ENCODE results near the gene ZBED5.
"Not testable (repeated sequence)": the region's sequence is repeated elsewhere in the genome, so short reads cannot be mapped to it uniquely, and the experiment has no call there.

ZBED5 gene

GRCh38 chr11:10893714-10894151 lies 35.9 kb upstream of the ZBED5 start:
- H3K9ac ChIP-seq (ENCODE audit: low read length): no peak overlapping the region
- H3K4me3 ChIP-seq (ENCODE audit: low read length): no peak overlapping the region
- no peaks in the 10 kb centered on the region for H3K27me3 ChIP-seq (ENCODE audit: control insufficient read depth, insufficient read depth, low read length)
- H3K36me3 ChIP-seq (ENCODE audit: control insufficient read depth, insufficient read depth, low read length): no peaks in the 10 kb centered on the region
- H3K27ac ChIP-seq (ENCODE audit: low read depth, low read length): no peak overlapping the region
- H3K4me1 ChIP-seq (ENCODE audit: control insufficient read depth, insufficient read depth, low read length): peaks cover 12% of the 10 kb centered on the region

DNA sequence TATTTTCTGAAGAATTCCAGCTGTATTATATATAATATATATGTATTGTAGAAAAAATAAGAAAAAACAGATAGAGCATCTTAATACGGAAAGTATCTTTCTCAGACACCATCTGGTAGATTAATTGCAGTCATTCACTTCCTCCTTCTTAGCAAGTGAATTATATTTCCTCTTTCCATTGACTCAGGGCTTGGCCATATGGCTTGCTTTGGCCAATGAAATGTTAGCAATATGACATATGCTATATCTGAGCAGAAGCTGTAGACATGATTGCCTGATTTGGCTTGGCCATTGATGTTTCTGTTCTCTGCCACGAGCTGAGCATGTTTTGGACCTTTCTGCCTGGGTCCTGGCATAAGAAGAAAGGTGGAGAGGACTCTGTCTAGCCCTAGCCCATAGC lies 34.4 kb upstream of the ZBED5 start:
- Histone ChIP-seq H3K4me3 (ENCODE audit: low read length) (no peak overlapping the region), H3K27ac (ENCODE audit: low read depth, low read length) (no peak overlapping the region), H3K36me3 (ENCODE audit: control insufficient read depth, insufficient read depth, low read length) (no peaks in the 10 kb centered on the region), H3K27me3 (ENCODE audit: control insufficient read depth, insufficient read depth, low read length) (no peaks in the 10 kb centered on the region), H3K4me1 (ENCODE audit: control insufficient read depth, insufficient read depth, low read length) (peaks cover 7% of the 10 kb centered on the region), H3K9ac (ENCODE audit: low read length) (no peak overlapping the region)

DNA sequence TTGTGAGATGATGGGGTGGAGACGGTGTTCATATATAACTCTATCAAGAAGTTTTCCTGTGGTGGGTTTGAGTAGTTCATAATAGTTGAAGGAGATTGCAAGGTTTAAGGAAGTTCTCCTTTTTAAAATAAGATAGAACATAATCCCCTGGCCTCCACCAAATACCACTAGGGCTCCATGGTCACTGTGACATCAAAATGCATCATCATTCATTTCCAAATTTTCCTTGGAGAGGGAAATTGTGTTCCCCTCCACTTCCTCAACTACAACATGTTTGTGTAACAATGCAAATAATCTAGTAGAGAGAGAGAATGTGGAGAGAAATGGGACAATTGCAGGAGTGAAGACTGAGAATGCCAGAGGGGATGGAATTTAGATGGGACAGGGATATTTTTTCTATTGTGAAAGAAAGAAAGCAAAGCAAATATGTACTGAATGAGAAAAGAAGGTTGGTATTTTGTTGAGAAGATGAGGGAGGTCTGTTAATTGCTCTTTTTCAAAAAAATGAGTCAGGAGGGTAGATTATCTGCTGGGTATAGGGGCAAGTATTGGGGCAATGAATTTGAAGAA lies 33.4 kb upstream of the ZBED5 start:
- H3K4me1 ChIP-seq (ENCODE audit: control insufficient read depth, insufficient read depth, low read length): peaks cover 13% of the 10 kb centered on the region
- no peak overlapping the region for H3K9ac ChIP-seq (ENCODE audit: low read length)
- H3K4me3 ChIP-seq (ENCODE audit: low read length): no peak overlapping the region
- H3K36me3 ChIP-seq (ENCODE audit: control insufficient read depth, insufficient read depth, low read length): no peaks in the 10 kb centered on the region
- no peaks in the 10 kb centered on the region for H3K27me3 ChIP-seq (ENCODE audit: control insufficient read depth, insufficient read depth, low read length)
- H3K27ac ChIP-seq (ENCODE audit: low read depth, low read length): no peak overlapping the region

GRCh38 chr11:10890083-10890482 lies 32.2 kb upstream of the ZBED5 start:
- H3K36me3 ChIP-seq (ENCODE audit: control insufficient read depth, insufficient read depth, low read length); H3K4me3 ChIP-seq (ENCODE audit: low read length); H3K27ac ChIP-seq (ENCODE audit: low read depth, low read length); H3K9ac ChIP-seq (ENCODE audit: low read length); H3K27me3 ChIP-seq (ENCODE audit: control insufficient read depth, insufficient read depth, low read length): not testable (repeated sequence)
- H3K4me1 ChIP-seq (ENCODE audit: control insufficient read depth, insufficient read depth, low read length): peaks cover 20% of the 10 kb centered on the region

DNA sequence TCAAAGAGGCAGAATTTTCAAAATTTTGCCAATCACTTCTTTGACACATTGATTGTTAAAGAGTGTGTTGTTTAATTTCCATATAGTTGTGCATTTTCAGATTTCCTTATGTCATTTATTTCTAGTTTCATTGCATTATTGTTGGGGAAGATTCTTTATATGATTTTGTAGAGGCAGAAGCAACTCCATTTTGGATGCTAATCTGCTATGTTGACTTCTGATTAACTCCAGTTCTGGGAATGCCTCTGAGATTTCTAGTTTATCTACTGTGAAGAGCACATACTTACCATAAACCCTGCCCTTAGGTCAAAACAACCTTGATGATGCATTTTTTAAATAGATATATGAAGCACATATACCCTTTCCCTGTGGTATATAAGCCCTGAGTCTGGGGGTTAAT lies 29.5 kb upstream of the ZBED5 start:
- H3K4me3 ChIP-seq (ENCODE audit: low read length): no peak overlapping the region
- peaks cover 13% of the 10 kb centered on the region for H3K4me1 ChIP-seq (ENCODE audit: control insufficient read depth, insufficient read depth, low read length)
- no peak overlapping the region for H3K9ac ChIP-seq (ENCODE audit: low read length)
- H3K36me3 ChIP-seq (ENCODE audit: control insufficient read depth, insufficient read depth, low read length): no peaks in the 10 kb centered on the region
- H3K27ac ChIP-seq (ENCODE audit: low read depth, low read length): peak overlapping the region; percentile 21
- no peaks in the 10 kb centered on the region for H3K27me3 ChIP-seq (ENCODE audit: control insufficient read depth, insufficient read depth, low read length)

DNA sequence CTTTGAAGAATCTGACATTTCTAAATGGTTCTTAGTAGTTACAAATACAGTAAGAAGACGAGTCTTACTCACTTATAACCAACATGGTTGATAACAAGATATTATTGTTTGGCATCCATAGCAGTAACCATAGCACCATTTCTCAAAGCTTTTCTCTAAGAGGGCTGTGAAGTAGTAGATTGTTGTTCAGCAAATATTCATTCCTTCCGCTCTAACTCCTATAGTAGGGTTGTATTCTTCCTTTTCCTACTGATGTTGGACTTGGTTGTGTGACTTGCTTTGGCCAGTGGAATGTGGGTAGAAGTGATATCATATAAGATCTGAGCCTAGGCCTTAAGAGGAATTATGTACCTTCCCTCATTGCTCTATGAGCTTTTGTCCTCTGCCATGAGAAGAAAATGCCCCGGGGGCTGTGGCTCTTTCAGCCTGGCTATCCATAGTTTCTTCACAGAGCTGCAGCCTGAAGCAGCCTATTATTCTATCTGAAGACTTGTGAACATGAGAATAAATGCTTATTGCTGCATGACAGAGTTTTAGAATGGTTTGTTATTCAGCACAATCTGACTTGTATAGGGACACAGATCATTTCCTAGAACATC lies 28.9 kb upstream of the ZBED5 start:
- Histone ChIP-seq H3K4me1 (ENCODE audit: control insufficient read depth, insufficient read depth, low read length) (peaks cover 13% of the 10 kb centered on the region), H3K4me3 (ENCODE audit: low read length) (no peak overlapping the region), H3K9ac (ENCODE audit: low read length) (no peak overlapping the region), H3K36me3 (ENCODE audit: control insufficient read depth, insufficient read depth, low read length) (no peaks in the 10 kb centered on the region), H3K27me3 (ENCODE audit: control insufficient read depth, insufficient read depth, low read length) (no peaks in the 10 kb centered on the region), H3K27ac (ENCODE audit: low read depth, low read length) (peak overlapping the region; percentile 67)

- Histone ChIP-seq H3K4me3 (ENCODE audit: low read length) (no peak overlapping the region), H3K27me3 (ENCODE audit: control insufficient read depth, insufficient read depth, low read length) (no peaks in the 10 kb centered on the region), H3K9ac (ENCODE audit: low read length) (no peak overlapping the region), H3K27ac (ENCODE audit: low read depth, low read length) (peak overlapping the region; percentile 67), H3K4me1 (ENCODE audit: control insufficient read depth, insufficient read depth, low read length) (peaks cover 13% of the 10 kb centered on the region), H3K36me3 (ENCODE audit: control insufficient read depth, insufficient read depth, low read length) (no peaks in the 10 kb centered on the region)
Measured at GRCh38 chr11:10885703-10886363, 28.0 kb upstream of the ZBED5 start.

GRCh38 chr11:10884292-10884691 lies 26.4 kb upstream of the ZBED5 start:
- H3K9ac ChIP-seq (ENCODE audit: low read length); H3K36me3 ChIP-seq (ENCODE audit: control insufficient read depth, insufficient read depth, low read length); H3K27me3 ChIP-seq (ENCODE audit: control insufficient read depth, insufficient read depth, low read length); H3K4me3 ChIP-seq (ENCODE audit: low read length); H3K27ac ChIP-seq (ENCODE audit: low read depth, low read length): not testable (repeated sequence)
- H3K4me1 ChIP-seq (ENCODE audit: control insufficient read depth, insufficient read depth, low read length): peaks cover 13% of the 10 kb centered on the region

- Histone ChIP-seq H3K4me3 (ENCODE audit: low read length) (no peak overlapping the region), H3K9ac (ENCODE audit: low read length) (no peak overlapping the region), H3K27ac (ENCODE audit: low read depth, low read length) (no peak overlapping the region), H3K4me1 (ENCODE audit: control insufficient read depth, insufficient read depth, low read length) (peaks cover 16% of the 10 kb centered on the region), H3K27me3 (ENCODE audit: control insufficient read depth, insufficient read depth, low read length) (no peaks in the 10 kb centered on the region), H3K36me3 (ENCODE audit: control insufficient read depth, insufficient read depth, low read length) (no peaks in the 10 kb centered on the region)
Measured at GRCh38 chr11:10881892-10882291, 24.0 kb upstream of the ZBED5 start.

DNA sequence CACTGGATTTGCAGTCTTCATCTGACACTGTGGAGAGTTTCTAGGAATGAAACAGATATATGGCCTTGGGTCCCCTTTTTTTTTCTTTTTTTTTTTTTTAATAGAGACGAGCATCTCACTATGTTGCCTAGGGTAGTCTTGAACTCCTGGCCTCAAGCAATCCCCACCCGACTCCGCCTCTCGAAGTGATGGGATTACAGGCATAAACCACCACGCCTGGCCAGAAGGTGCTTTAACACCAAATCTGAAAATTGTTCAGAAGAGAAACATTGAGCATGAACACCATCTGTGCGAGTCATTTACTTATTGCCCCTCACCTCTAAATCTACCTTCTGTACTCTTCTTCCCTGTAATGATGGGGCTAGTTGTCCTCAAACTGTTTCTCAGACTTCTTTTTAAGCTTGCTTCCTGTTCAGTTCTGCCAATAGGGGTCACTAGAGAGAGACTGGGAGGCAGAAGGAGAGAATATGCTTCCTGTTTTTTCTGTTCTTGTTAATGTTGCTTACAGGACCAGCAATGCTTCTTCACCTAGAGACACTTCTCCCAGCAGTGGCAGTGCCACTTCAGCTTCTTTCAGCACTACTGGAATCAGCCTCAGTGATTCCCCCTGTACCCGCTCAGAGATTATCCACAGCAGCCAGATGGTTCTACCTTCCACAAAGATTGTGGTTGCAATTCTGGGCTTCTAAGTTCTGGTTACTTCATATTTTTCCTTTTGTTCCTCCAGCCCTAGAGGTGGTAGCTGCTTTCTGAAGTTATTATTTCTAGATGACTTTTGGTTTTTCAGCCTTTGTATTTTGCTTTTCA lies 20.8 kb upstream of the ZBED5 start:
- Histone ChIP-seq H3K4me1 (ENCODE audit: control insufficient read depth, insufficient read depth, low read length) (peaks cover 6% of the 10 kb centered on the region), H3K27me3 (ENCODE audit: control insufficient read depth, insufficient read depth, low read length) (no peaks in the 10 kb centered on the region), H3K27ac (ENCODE audit: low read depth, low read length) (no peak overlapping the region), H3K4me3 (ENCODE audit: low read length) (no peak overlapping the region), H3K36me3 (ENCODE audit: control insufficient read depth, insufficient read depth, low read length) (no peaks in the 10 kb centered on the region), H3K9ac (ENCODE audit: low read length) (no peak overlapping the region)

DNA sequence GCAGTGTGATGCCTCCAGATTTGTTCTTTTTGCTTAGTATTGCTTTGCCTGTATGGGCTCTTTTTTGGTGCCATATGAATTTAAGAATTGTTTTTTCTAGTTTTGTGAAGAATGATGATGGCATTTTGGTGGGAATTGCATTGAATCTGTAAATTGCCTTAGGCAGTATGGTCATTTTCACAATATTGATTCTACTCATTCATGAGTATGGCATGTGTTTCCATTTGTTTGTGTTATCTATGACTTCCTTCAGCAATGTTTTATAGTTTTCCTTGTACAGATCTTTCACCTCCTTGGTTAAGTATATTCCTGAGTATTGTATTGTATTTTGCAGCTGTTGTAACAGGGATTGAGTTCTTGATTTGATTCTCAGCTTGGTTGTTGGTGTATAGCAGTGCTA lies 18.3 kb upstream of the ZBED5 start:
- Histone ChIP-seq H3K9ac (ENCODE audit: low read length) (no peak overlapping the region), H3K4me3 (ENCODE audit: low read length) (no peak overlapping the region), H3K27ac (ENCODE audit: low read depth, low read length) (peak overlapping the region; percentile 10), H3K36me3 (ENCODE audit: control insufficient read depth, insufficient read depth, low read length) (no peaks in the 10 kb centered on the region), H3K4me1 (ENCODE audit: control insufficient read depth, insufficient read depth, low read length) (peaks cover 6% of the 10 kb centered on the region), H3K27me3 (ENCODE audit: control insufficient read depth, insufficient read depth, low read length) (no peaks in the 10 kb centered on the region)

- no peak overlapping the region for H3K4me3 ChIP-seq (ENCODE audit: low read length)
- H3K27me3 ChIP-seq (ENCODE audit: control insufficient read depth, insufficient read depth, low read length): no peaks in the 10 kb centered on the region
- no peak overlapping the region for H3K27ac ChIP-seq (ENCODE audit: low read depth, low read length)
- H3K4me1 ChIP-seq (ENCODE audit: control insufficient read depth, insufficient read depth, low read length): peaks cover 6% of the 10 kb centered on the region
- no peak overlapping the region for H3K9ac ChIP-seq (ENCODE audit: low read length)
- H3K36me3 ChIP-seq (ENCODE audit: control insufficient read depth, insufficient read depth, low read length): no peaks in the 10 kb centered on the region
Measured at GRCh38 chr11:10875430-10876021, 17.7 kb upstream of the ZBED5 start.

Data from rectal smooth muscle tissue (tissue), 1 donor.